ENCODE measurements around the gene RXRA. TPM values are rescaled to one million over a fixed set of nuclear protein-coding genes. Genes with fewer than 3 reads are reported as not detected.

The RXRA gene
- total and polyA plus RNA-seq, 4 donors = 41.5 to 116 (median 74.1) TPM

- peaks cover 0 to 7% (median 1%) of the 10 kb centered on the region in 4 donors for H3K36me3 ChIP-seq (ENCODE audit: control insufficient read depth in 4 of 4, insufficient read depth in 3 of 4, low read depth in 1 of 4, low read length in 3 of 4)
- TF ChIP-seq HNF4A (conservative IDR thresholded peaks at IDR 0.05) (peak; percentile 70), JUND (IDR thresholded peaks at IDR 0.05) (no peak), RXRA (IDR thresholded peaks at IDR 0.05) (peak in 1 of 2 donors; percentile 40)
- WGBS = 67% methylated on average over 15 of the region's 15 CpGs
- H3K4me3 ChIP-seq (ENCODE audit: low read depth in 1 of 3, low read length in 3 of 3) = no peak overlapping the region
- no peak for DNase-seq (ENCODE audit: low spot score)
- H3K27me3 ChIP-seq (ENCODE audit: control insufficient read depth in 4 of 4, insufficient read depth in 4 of 4, low read length in 3 of 4) = no peaks in the 10 kb centered on the region
- H3K4me1 ChIP-seq (ENCODE audit: control insufficient read depth in 4 of 4, insufficient read depth in 4 of 4, low read length in 3 of 4) = peaks cover 41 to 96% (median 84%) of the 10 kb centered on the region in 4 donors
- H3K27ac ChIP-seq (ENCODE audit: low read depth in 1 of 2, low read length in 2 of 2) = peak overlapping the region; percentile 76 to 79
- H3K9me3 ChIP-seq (ENCODE audit: control insufficient read depth in 4 of 4, low read length in 3 of 4) = no peaks in the 10 kb centered on the region
- H3K9ac ChIP-seq (ENCODE audit: low read depth in 1 of 2, low read length in 2 of 2) = no peak overlapping the region
Observed at GRCh38 chr9:134388289-134388808, 62.1 kb downstream of the RXRA start.

GRCh38 chr9:134388976-134389375 is 62.7 kb downstream of the RXRA start:
- 79% methylated on average over 17 of the region's 17 CpGs for WGBS
- DNase-seq (ENCODE audit: low spot score) = no peak
- TF ChIP-seq EGR1 (IDR thresholded peaks at IDR 0.05; ENCODE audit: low read depth in 2 of 2) (no peak), TAF1 (conservative IDR thresholded peaks at IDR 0.05) (no peak), HNF4G (IDR thresholded peaks at IDR 0.05) (no peak), FOXA1 (IDR thresholded peaks at IDR 0.05) (no peak), NR2F2 (IDR thresholded peaks at IDR 0.05) (no peak), SP1 (IDR thresholded peaks at IDR 0.05) (no peak), HNF4A (conservative IDR thresholded peaks at IDR 0.05) (no peak), FOXA2 (IDR thresholded peaks at IDR 0.05) (no peak), ZBTB33 (IDR thresholded peaks at IDR 0.05) (no peak), RAD21 (IDR thresholded peaks at IDR 0.05) (no peak), YY1 (IDR thresholded peaks at IDR 0.05) (no peak), ATF3 (IDR thresholded peaks at IDR 0.05) (no peak), GABPA (IDR thresholded peaks at IDR 0.05 in 1 of 2, conservative IDR thresholded peaks at IDR 0.05 in 1 of 2) (no peak), JUND (IDR thresholded peaks at IDR 0.05) (no peak), RXRA (IDR thresholded peaks at IDR 0.05) (no peak)
- TF ChIP-seq, protein P1, sequence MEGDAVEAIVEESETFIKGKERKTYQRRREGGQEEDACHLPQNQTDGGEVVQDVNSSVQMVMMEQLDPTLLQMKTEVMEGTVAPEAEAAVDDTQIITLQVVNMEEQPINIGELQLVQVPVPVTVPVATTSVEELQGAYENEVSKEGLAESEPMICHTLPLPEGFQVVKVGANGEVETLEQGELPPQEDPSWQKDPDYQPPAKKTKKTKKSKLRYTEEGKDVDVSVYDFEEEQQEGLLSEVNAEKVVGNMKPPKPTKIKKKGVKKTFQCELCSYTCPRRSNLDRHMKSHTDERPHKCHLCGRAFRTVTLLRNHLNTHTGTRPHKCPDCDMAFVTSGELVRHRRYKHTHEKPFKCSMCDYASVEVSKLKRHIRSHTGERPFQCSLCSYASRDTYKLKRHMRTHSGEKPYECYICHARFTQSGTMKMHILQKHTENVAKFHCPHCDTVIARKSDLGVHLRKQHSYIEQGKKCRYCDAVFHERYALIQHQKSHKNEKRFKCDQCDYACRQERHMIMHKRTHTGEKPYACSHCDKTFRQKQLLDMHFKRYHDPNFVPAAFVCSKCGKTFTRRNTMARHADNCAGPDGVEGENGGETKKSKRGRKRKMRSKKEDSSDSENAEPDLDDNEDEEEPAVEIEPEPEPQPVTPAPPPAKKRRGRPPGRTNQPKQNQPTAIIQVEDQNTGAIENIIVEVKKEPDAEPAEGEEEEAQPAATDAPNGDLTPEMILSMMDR (IDR thresholded peaks at IDR 0.05; ENCODE audit: low read depth, low read length, missing input control) = no peak
- Histone ChIP-seq H3K27me3 (ENCODE audit: control insufficient read depth in 4 of 4, insufficient read depth in 4 of 4, low read length in 3 of 4) (no peaks in the 10 kb centered on the region), H3K9ac (ENCODE audit: low read depth in 1 of 2, low read length in 2 of 2) (no peak overlapping the region), H3K9me3 (ENCODE audit: control insufficient read depth in 4 of 4, low read length in 3 of 4) (no peaks in the 10 kb centered on the region), H3K4me3 (ENCODE audit: low read depth in 1 of 3, low read length in 3 of 3) (no peak overlapping the region), H3K36me3 (ENCODE audit: control insufficient read depth in 4 of 4, insufficient read depth in 3 of 4, low read depth in 1 of 4, low read length in 3 of 4) (peaks cover 0 to 7% (median 1%) of the 10 kb centered on the region in 4 donors), H3K4me1 (ENCODE audit: control insufficient read depth in 4 of 4, insufficient read depth in 4 of 4, low read length in 3 of 4) (peaks cover 36 to 92% (median 77%) of the 10 kb centered on the region in 4 donors), H3K27ac (ENCODE audit: low read depth in 1 of 2, low read length in 2 of 2) (peak overlapping the region; percentile 76 to 79)
